ENCODE measurements around the gene OLAH. TPM values are rescaled to one million over a fixed set of nuclear protein-coding genes. Genes with fewer than 3 reads are reported as not detected.

OLAH gene
- polyA plus RNA-seq, 1 donor (not counting 4 experiments of a cell fraction or from before 2014, with no cell fraction given), result 0.54 TPM

DNA sequence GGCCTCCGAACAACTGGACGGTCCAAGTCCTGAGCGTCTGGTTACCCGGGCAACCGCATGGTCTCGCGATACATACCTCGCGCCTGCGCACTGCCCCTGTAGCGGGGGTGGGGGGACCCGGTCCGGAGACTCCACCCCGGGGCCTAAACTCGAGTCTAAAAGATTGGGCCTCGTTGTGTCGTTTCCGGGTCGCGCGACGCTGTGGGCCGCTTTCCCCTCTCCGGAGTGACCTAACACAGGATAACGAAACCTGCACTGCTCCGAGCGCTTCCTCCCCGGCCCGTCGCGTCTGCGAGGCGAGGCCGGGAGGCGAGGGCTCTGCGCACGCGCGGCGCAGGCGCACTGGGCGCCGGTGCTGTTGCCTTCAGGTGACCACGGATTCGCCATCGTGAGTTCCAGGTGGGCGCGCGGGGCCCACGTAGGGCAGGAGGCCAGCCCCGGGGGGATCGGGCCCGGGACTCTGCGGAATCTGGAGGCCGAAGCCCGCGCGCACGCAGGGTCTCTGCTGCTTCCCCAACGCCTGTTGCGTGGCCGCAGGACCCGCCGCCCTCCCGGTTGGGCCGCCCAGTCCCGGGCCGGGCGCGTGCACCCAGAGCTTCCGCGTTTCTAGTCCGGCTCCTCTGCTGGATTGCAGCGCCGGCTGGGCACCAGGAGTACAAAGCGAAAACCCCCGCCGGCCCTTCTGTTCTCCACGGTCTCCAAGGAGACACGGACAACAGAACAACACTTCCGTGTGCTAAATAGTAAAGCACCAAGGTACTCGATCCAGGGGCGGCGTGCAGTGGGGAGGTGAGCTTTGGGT is 53.5 kb downstream of the OLAH start, which contains the start of gene RPP38:
TSS of gene RPP38 (plus strand) at position 345 of the 802 bp plus-strand sequence. CDS start 5,960 bp downstream, outside the sequence.
- DNase-seq (ENCODE audit: low read depth, low spot score) (peak; percentile 41), FAIRE-seq (no peak)
- Histone ChIP-seq H3K4me3 (ENCODE audit: control insufficient read depth in 2 of 3, extremely low read depth in 1 of 3, insufficient read depth in 2 of 3, low read depth in 1 of 3, low read length in 3 of 3) (peak within 1 kb of the TSS; percentile 78 to 99 (median 93)), H4K20me1 (ENCODE audit: control insufficient read depth, extremely low read depth, insufficient read depth, low read length) (peaks cover 3% of the 10 kb centered on the region), H3K27me3 (ENCODE audit: control insufficient read depth, extremely low read depth, insufficient read depth, low read length) (no peaks in the 10 kb centered on the region), H3K9me3 (ENCODE audit: control insufficient read depth, low read depth, low read length) (no peaks in the 10 kb centered on the region), H3K4me2 (ENCODE audit: control insufficient read depth, extremely low read depth, insufficient read depth, low read depth, low read length) (peak within 1 kb of the TSS; percentile 100), H3K9ac (ENCODE audit: control insufficient read depth, extremely low read depth, insufficient read depth, low read length) (peak within 1 kb of the TSS; percentile 97), H3K79me2 (ENCODE audit: control insufficient read depth, insufficient read depth, low read length) (peaks cover 48% of the 10 kb centered on the region), H3K27ac (ENCODE audit: control insufficient read depth, insufficient read depth, low read length) (peak within 1 kb of the TSS; percentile 91), H3K4me1 (ENCODE audit: control insufficient read depth, extremely low read depth, insufficient read depth, low read length) (peaks cover 13% of the 10 kb centered on the region), H3K9me1 (ENCODE audit: control insufficient read depth, extremely low read depth, insufficient read depth, low read length) (no peaks in the 10 kb centered on the region), H3K36me3 (ENCODE audit: control insufficient read depth in 2 of 2, extremely low read depth in 1 of 2, insufficient read depth in 2 of 2, low read length in 2 of 2) (peaks cover 9 to 11% of the 10 kb centered on the region in 2 experiments), H2AFZ (ENCODE audit: control insufficient read depth, low read length) (peak within 1 kb of the TSS; percentile 97)
- dilution Hi-C loops (cut with MboI; ENCODE audit: extremely low pct_ligation_motif_present, low sequenced_read_pairs), result no loop called here
- TF ChIP-seq, protein P1, sequence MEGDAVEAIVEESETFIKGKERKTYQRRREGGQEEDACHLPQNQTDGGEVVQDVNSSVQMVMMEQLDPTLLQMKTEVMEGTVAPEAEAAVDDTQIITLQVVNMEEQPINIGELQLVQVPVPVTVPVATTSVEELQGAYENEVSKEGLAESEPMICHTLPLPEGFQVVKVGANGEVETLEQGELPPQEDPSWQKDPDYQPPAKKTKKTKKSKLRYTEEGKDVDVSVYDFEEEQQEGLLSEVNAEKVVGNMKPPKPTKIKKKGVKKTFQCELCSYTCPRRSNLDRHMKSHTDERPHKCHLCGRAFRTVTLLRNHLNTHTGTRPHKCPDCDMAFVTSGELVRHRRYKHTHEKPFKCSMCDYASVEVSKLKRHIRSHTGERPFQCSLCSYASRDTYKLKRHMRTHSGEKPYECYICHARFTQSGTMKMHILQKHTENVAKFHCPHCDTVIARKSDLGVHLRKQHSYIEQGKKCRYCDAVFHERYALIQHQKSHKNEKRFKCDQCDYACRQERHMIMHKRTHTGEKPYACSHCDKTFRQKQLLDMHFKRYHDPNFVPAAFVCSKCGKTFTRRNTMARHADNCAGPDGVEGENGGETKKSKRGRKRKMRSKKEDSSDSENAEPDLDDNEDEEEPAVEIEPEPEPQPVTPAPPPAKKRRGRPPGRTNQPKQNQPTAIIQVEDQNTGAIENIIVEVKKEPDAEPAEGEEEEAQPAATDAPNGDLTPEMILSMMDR (optimal IDR thresholded peaks at IDR 0.05 in 1 of 3, IDR thresholded peaks at IDR 0.05 in 1 of 3, conservative IDR thresholded peaks at IDR 0.05 in 1 of 3; ENCODE audit: extremely low read depth in 1 of 3, insufficient read depth in 2 of 3, low read length in 3 of 3), result no peak
- TF ChIP-seq EZH2 (IDR thresholded peaks at IDR 0.05; ENCODE audit: low read length), result no peak

- no peak overlapping the region for H3K27ac ChIP-seq (ENCODE audit: control insufficient read depth, insufficient read depth, low read length)
- DNase-seq (ENCODE audit: low read depth, low spot score) (no peak), FAIRE-seq (no peak)
- dilution Hi-C loops (cut with MboI; ENCODE audit: extremely low pct_ligation_motif_present, low sequenced_read_pairs), result no loop called here
- no peaks in the 10 kb centered on the region for H3K27me3 ChIP-seq (ENCODE audit: control insufficient read depth, extremely low read depth, insufficient read depth, low read length)
- peaks cover 17 to 23% of the 10 kb centered on the region in 2 experiments for H3K36me3 ChIP-seq (ENCODE audit: control insufficient read depth in 2 of 2, extremely low read depth in 1 of 2, insufficient read depth in 2 of 2, low read length in 2 of 2)
- H3K9me3 ChIP-seq (ENCODE audit: control insufficient read depth, low read depth, low read length), result no peaks in the 10 kb centered on the region
- no peak overlapping the region for H3K9ac ChIP-seq (ENCODE audit: control insufficient read depth, extremely low read depth, insufficient read depth, low read length)
- H2AFZ ChIP-seq (ENCODE audit: control insufficient read depth, low read length), result no peak overlapping the region
- H3K4me2 ChIP-seq (ENCODE audit: control insufficient read depth, extremely low read depth, insufficient read depth, low read depth, low read length), result no peak overlapping the region
- no peaks in the 10 kb centered on the region for H3K9me1 ChIP-seq (ENCODE audit: control insufficient read depth, extremely low read depth, insufficient read depth, low read length)
- H3K4me1 ChIP-seq (ENCODE audit: control insufficient read depth, extremely low read depth, insufficient read depth, low read length), result peaks cover 13% of the 10 kb centered on the region
- peaks cover 3% of the 10 kb centered on the region for H4K20me1 ChIP-seq (ENCODE audit: control insufficient read depth, extremely low read depth, insufficient read depth, low read length)
- no peak overlapping the region for H3K4me3 ChIP-seq (ENCODE audit: control insufficient read depth in 2 of 3, extremely low read depth in 1 of 3, insufficient read depth in 2 of 3, low read depth in 1 of 3, low read length in 3 of 3)
- no peak for TF ChIP-seq EZH2 (IDR thresholded peaks at IDR 0.05; ENCODE audit: low read length)
- TF ChIP-seq, protein P1 (optimal IDR thresholded peaks at IDR 0.05 in 1 of 3, IDR thresholded peaks at IDR 0.05 in 1 of 3, conservative IDR thresholded peaks at IDR 0.05 in 1 of 3; ENCODE audit: extremely low read depth in 1 of 3, insufficient read depth in 2 of 3, low read length in 3 of 3), result no peak
- peaks cover 54% of the 10 kb centered on the region for H3K79me2 ChIP-seq (ENCODE audit: control insufficient read depth, insufficient read depth, low read length)
Observed at GRCh38 chr10:15099886-15100285, 56.1 kb downstream of the OLAH start.

Measured in keratinocyte (primary cell).